HG03469 (cell line): ENCODE measurements around the gene PLXND1.
"Not testable (repeated sequence)": the region's sequence is repeated elsewhere in the genome, so short reads cannot be mapped to it uniquely, and the experiment has no call there.

ENCODE experiments used
- ATAC-seq: cut with Tn5 transposase; IDR thresholded peaks from one replicate; pipeline ENCODE4 v1.9.1; 2021; ENCODE audit warnings: mild to moderate bottlenecking, moderate library complexity, moderate number of reproducible peaks; ENCODE audit not compliant: unreplicated experiment

The PLXND1 gene

DNA sequence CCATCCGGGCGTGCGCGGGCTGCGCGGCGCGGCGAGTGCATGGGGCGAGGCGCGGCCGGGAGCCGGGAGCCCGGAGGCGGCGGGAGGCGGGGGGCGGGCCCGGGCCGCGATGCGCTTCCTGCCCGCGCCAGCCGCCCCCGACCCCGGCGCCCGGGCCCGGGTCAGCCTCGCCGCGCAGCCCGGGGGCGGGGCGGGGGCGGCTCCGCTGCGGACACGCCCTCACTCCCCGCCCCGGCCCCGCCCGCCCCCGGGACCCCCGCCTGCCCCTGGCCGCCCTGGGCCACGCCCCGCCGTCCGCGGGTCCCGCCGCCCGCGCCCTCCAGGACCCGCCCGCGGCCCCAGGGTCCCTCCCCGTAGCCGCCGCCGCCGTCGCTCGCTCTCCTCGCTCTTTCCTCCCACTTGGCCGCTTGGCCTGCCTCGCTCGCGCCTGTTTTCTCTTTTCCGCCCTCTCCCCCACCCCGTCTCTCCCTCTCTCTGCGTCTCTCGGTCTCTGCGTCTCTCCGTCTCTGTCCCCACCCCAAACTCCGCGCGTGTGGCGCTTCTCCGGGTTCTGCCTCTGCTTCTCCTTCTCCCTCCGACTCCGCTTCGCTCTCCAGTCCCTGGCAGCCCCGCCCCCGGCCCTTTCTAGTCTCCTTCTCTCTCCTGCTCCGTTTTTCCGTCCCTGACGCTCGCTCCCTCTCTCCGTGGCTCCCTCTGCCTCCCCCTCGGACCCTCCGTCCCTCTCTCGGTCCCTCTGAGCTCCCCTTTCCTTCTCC is at the start of gene PLXND1:
Gene PLXND1 (minus strand): TSS at position 41 of the 755 bp plus-strand sequence. CDS start 37 bp downstream, at position 4.
- ATAC-seq: no peak

DNA sequence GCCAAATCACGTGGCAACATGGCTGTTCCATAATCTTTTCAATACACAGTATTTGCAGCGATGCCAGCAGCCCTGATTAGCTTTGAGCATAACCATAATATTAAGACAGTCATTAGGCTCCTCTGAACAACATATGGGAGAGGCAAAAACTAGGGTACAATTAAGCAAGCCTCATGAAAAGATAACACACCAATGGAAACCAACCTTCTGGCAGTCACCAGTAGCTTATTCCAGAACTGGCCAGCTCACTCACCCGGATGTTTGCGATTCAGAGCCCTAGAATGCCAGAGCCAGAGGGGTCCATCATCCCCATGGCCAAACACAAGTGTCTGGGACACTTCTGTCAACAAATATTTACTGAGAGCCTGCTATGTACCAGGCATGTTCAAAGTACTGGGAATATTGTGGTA is 48.8 kb upstream of the PLXND1 start:
- ATAC-seq: no peak

DNA sequence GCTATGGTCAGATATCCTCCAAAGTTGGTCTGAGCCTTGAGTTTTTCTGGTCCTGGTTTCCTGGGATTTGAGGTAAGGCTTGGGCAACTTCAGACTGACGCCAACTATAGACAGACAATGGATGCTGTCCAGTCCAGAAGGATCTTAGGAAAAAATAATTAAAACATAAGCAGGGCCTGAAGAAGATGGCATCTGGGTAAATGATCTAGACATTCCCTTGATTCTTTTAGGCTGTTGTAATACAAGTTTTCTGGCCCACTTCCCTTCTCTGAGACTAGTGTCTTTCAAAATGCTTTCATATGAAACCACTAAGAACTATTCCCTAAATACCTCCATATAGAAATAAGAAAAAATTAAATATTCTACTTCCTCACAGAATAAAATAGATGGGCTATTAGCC is 47.7 kb upstream of the PLXND1 start:
- ATAC-seq: no peak

- ATAC-seq: no peak
Observed at GRCh38 chr3:129653019-129653418, 46.5 kb upstream of the PLXND1 start.

DNA sequence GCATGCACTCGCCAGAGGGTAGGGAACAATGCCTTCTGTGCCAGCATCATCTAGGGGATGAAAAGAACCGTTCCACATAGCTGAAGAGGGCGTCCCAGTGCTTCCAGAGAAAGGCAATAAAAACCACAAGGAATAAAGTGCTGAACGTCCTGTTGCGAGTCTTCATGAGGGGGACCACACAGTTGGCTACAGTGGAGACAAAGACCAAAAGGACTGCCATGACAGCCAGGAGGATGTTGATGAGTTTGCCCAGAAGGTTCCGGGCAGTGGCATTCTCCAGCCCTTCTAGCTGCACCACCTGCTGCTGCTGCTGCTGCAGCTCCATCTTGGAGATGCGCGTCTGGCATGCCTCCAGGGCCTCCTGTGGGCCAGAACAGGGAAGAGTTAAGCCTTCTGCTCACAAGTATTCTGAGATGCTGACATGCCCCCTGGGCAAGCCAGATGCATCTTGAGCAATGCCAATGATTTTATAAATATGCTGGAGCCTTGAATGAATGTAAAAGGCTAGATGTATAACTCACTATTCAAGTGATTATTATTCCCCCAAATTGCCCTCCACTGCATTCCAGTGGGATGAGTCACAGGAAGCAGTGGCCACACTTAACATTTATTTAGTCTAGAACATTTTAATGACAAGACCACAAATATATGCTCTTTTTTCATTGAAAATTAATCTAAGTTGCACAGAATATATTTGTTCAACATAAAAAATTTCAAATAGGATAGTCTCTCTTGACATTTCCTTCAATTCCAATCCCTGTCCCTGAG is 45.1 kb upstream of the PLXND1 start:
- no peak for ATAC-seq

GRCh38 chr3:129650256-129650872 is 43.9 kb upstream of the PLXND1 start:
- no peak for ATAC-seq

DNA sequence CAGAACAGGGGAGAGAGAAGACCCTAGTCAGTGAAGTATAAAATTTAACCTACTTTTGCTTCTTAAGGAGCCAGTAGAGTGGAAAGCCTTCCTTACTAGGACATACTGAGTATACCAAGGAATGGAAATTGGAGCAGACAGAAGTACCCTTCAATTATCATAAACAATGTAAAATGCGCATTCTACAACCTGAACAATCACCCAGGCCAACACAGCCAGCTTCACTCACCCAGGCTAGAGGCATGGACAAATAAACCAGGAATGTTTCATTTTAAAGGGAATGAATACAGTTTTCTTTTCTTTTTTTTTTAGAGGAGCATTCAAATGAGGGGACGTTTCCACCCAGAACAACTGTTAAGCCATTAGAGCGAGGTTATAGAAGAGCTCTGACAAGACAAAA is 41.9 kb upstream of the PLXND1 start:
- no peak for ATAC-seq

GRCh38 chr3:129645286-129645685 is 38.8 kb upstream of the PLXND1 start:
- ATAC-seq: no peak

DNA sequence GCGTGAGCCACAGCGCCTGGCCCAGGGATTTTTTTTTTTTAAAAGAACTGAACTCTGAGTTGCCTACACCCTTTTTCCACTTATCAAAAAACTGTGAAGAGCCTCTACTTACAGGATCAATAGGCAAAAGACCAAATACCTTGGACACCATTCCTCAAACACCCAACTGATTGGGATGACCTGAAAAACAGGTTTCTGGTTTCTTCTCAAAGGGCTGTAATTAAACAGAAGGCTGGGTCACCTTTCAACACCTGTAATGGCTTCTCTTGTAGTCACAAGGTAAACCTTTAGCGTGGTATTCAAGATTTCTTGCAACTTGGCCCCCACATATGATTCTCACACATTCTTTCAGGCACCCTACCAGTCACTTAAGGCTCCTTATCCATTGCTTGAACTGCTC is 38.4 kb upstream of the PLXND1 start:
- ATAC-seq: no peak

- not testable (repeated sequence) for ATAC-seq
Observed at GRCh38 chr3:129641567-129642260, 35.2 kb upstream of the PLXND1 start.

- not testable (repeated sequence) for ATAC-seq
Observed at GRCh38 chr3:129640985-129641384, 34.5 kb upstream of the PLXND1 start.

- no peak for ATAC-seq
Observed at GRCh38 chr3:129638481-129638880, 32.0 kb upstream of the PLXND1 start.

- no peak for ATAC-seq
Observed at GRCh38 chr3:129636082-129636481, 29.6 kb upstream of the PLXND1 start.

GRCh38 chr3:129635656-129636055 is 29.2 kb upstream of the PLXND1 start:
- no peak for ATAC-seq

- no peak for ATAC-seq
Observed at GRCh38 chr3:129633751-129634481, 27.4 kb upstream of the PLXND1 start.

DNA sequence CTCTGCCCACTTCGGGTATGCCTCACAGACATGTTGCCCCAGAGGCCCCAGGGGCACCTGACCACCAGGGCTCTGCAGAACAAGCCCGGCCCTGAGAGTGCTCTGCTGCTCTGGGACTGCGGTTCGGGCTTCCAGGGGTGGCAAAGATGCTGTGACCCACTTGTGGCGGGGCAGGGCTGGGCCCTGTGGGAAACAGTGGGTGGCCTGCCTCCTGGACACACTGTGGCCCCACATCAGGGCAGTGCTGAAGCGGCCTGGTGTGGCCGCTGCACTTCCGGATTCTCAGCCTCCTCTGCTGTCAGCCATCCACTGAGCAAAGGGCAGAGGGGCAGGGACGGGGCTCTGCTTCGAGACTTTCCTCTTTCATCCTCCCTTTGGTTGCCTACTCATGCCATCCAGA is 26.5 kb upstream of the PLXND1 start:
- no peak for ATAC-seq

- ATAC-seq: no peak
Observed at GRCh38 chr3:129632556-129632955, 26.1 kb upstream of the PLXND1 start.

DNA sequence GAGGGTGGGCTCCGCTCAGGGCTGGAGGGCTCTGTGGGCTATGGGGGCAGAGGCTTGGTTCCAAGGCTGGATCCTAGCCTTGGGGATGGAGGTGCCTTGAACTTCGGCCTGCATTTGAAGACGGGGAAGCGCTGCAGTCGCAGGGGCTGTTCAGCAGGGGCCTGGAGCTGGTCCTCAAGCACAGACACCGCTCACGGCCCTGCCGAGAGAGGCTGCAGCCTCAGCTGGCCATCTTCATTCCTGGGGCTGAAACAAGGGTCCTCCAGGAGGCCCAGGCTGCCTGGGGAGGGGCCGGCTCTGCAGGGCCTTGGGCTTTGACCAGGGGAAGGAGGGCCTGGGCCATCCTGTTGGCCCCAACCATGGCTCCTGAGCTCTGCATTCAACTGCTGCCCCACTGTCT is 25.6 kb upstream of the PLXND1 start:
- ATAC-seq: no peak

DNA sequence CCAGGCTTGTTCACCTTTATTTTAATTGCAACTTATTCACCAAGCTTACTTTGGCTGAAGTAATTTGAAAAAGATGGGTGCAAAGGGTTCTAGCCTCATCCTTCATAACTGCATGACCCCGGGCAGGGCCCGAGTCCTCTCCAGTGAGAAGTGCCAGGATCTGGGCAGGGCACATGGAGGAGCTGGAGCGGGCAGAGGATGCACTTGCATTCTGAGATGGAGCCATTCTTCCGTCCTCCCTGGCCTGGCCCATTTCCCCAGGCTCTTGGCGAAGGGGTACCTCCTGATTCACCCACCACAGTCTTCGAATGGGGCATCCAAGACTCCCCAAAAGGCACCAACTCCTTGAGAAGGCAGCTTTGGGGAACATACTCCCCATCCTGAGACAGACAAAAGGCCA is 22.5 kb upstream of the PLXND1 start:
- ATAC-seq: no peak

DNA sequence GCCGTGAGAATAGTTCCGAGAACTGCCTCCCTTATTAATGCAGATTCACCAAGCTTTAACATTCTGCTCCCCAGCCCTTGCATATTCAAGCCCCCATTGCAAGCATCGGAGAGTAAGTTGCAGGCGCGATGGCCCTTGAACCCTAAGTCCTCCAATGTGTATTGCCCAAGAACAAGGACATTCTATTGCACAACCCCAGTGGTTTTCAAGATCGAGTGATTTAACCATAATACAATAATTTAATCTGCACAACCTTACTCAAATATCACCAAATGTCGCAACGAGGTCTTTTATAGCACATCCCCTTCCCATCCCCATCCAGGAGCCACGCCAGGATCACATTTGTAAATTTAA is 21.7 kb upstream of the PLXND1 start:
- ATAC-seq: no peak
